Measurements from ENCODE around the gene CNTNAP2.

GRCh38 chr7:147678943-147679342 is 1562.3 kb downstream of the CNTNAP2 start:
- TF ChIP-seq, protein P1, sequence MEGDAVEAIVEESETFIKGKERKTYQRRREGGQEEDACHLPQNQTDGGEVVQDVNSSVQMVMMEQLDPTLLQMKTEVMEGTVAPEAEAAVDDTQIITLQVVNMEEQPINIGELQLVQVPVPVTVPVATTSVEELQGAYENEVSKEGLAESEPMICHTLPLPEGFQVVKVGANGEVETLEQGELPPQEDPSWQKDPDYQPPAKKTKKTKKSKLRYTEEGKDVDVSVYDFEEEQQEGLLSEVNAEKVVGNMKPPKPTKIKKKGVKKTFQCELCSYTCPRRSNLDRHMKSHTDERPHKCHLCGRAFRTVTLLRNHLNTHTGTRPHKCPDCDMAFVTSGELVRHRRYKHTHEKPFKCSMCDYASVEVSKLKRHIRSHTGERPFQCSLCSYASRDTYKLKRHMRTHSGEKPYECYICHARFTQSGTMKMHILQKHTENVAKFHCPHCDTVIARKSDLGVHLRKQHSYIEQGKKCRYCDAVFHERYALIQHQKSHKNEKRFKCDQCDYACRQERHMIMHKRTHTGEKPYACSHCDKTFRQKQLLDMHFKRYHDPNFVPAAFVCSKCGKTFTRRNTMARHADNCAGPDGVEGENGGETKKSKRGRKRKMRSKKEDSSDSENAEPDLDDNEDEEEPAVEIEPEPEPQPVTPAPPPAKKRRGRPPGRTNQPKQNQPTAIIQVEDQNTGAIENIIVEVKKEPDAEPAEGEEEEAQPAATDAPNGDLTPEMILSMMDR (IDR thresholded peaks at IDR 0.05) = no peak
- TF ChIP-seq POLR2A (IDR thresholded peaks at IDR 0.05) = no peak

All from heart left ventricle (tissue), 13 donors.